Mucosa of descending colon (tissue), 3 donors: ENCODE data around the gene SORCS1. TPM values are rescaled to one million over a fixed set of nuclear protein-coding genes. Genes with fewer than 3 reads are reported as not detected.
A peak's percentile ranks its signal among the peaks of the same experiment; 100 is the strongest.
"Not testable (repeated sequence)": the region's sequence is repeated elsewhere in the genome, so short reads cannot be mapped to it uniquely, and the experiment has no call there.

ENCODE experiments used
- ATAC-seq: fragments of 200-7000 bp; cut with Tn5 transposase; one replicate; pipeline ENCODE4 v1.9.1; 2020; ENCODE audit warnings: mild to moderate bottlenecking, moderate library complexity
- DNase-seq, 3 donors: peaks; one replicate each; pipeline ENCODE4 v3.0.0-alpha.2; 2020
- H3K36me3 ChIP-seq: fragments of 200-600 bp; one replicate; pipeline ENCODE4 v1.8.0; 2021; ENCODE audit warnings: low read depth, mild to moderate bottlenecking
- H3K4me1 ChIP-seq: fragments of 200-600 bp; one replicate; pipeline ENCODE4 v1.8.0; 2021; ENCODE audit warnings: low read depth, mild to moderate bottlenecking
- H3K4me3 ChIP-seq: fragments of 200-600 bp; one replicate; pipeline ENCODE4 v1.8.0; 2021; ENCODE audit warnings: mild to moderate bottlenecking
- H3K9me3 ChIP-seq: fragments of 200-600 bp; one replicate; pipeline ENCODE4 v1.8.0; 2021; ENCODE audit warnings: mild to moderate bottlenecking
- CTCF ChIP-seq: fragments of 200-600 bp; IDR thresholded peaks from one replicate; pipeline ENCODE4 v1.8.0; 2022; ENCODE audit warnings: antibody characterized with exemption, mild to moderate bottlenecking
- intact Hi-C, 2 donors: fragments of 100-400 bp; cut with DNase I in 1 of 2; cut with micrococcal nuclease in 1 of 2; formaldehyde crosslinking; loops; one replicate each; pipeline versions ENCODE4 v1.11.0 to v1.11.1; 2022; cut with DNase I, micrococcal nuclease
- total RNA-seq, 3 donors: library from RNA; stranded (reverse); fragmentation: NEBNext Ultra II Directional in 2 of 3; extraction: Animal tissue kit (Norgen Biotek cat#: 25700) in 2 of 3; gene quantifications; one replicate each; pipeline versions ENCODE4 v1.2.1 to v1.2.4, GENCODE V29; 2021 to 2023
- donor health status: DM: no; HTN: no; CAD: no; lungs with moderate emphysema.
- donor health status: DM: no; HTN: no; CAD: no.
- donor health status: DM: no; HTN: yes; CAD: no.

The SORCS1 gene
- total RNA-seq, 3 donors from 2014 or later, result 0.80 to 13.2 (median 0.93) TPM

- H3K36me3 ChIP-seq, result no peaks in the 10 kb centered on the region
- no peak for TF ChIP-seq CTCF
- peak in 1 of 3 donors; percentile 3 for DNase-seq
- no peaks in the 10 kb centered on the region for H3K4me1 ChIP-seq
- H3K9me3 ChIP-seq, result no peaks in the 10 kb centered on the region
- ATAC-seq, result no peak
- intact Hi-C loops, result no loop called here
- no peak overlapping the region for H3K4me3 ChIP-seq
Observed at GRCh38 chr10:106935978-106936451, 228.5 kb downstream of the SORCS1 start.

- TF ChIP-seq CTCF, result no peak
- intact Hi-C loops, result no loop called here
- Histone ChIP-seq H3K36me3 (no peaks in the 10 kb centered on the region), H3K4me3 (no peak overlapping the region), H3K4me1 (no peaks in the 10 kb centered on the region), H3K9me3 (no peaks in the 10 kb centered on the region)
- DNase-seq (no peak), ATAC-seq (no peak)
Observed at GRCh38 chr10:106931853-106932249, 232.7 kb downstream of the SORCS1 start.

- Histone ChIP-seq H3K4me1 (no peaks in the 10 kb centered on the region), H3K9me3 (no peaks in the 10 kb centered on the region), H3K36me3 (no peaks in the 10 kb centered on the region), H3K4me3 (no peak overlapping the region)
- ATAC-seq, result no peak
- intact Hi-C loops, result no loop called here
- TF ChIP-seq CTCF, result no peak
- peak in 1 of 3 donors; percentile 6 for DNase-seq
Observed at GRCh38 chr10:106931159-106931852, 233.2 kb downstream of the SORCS1 start.

GRCh38 chr10:106930751-106931150, 233.8 kb downstream of the SORCS1 start:
- no peak for ATAC-seq
- Histone ChIP-seq H3K4me1 (no peaks in the 10 kb centered on the region), H3K4me3 (no peak overlapping the region), H3K36me3 (no peaks in the 10 kb centered on the region), H3K9me3 (no peaks in the 10 kb centered on the region)
- intact Hi-C loops, result no loop called here
- TF ChIP-seq CTCF, result no peak
- DNase-seq, result no peak

- H3K4me3 ChIP-seq, result no peak overlapping the region
- H3K9me3 ChIP-seq, result no peaks in the 10 kb centered on the region
- TF ChIP-seq CTCF, result no peak
- no peak for DNase-seq
- no peak for ATAC-seq
- intact Hi-C loops, result no loop called here
- no peaks in the 10 kb centered on the region for H3K4me1 ChIP-seq
- no peaks in the 10 kb centered on the region for H3K36me3 ChIP-seq
Observed at GRCh38 chr10:106929291-106929895, 235.1 kb downstream of the SORCS1 start.

- intact Hi-C loops, DNase-seq, H3K4me1 ChIP-seq, ATAC-seq, H3K9me3 ChIP-seq, H3K4me3 ChIP-seq, H3K36me3 ChIP-seq: not testable (repeated sequence)
Observed at GRCh38 chr10:106928151-106928550, 236.4 kb downstream of the SORCS1 start.
